Heart right ventricle (tissue), 16 donors: ENCODE results near the gene NELL1. TPM values are rescaled to one million over a fixed set of nuclear protein-coding genes. Genes with fewer than 3 reads are reported as not detected.

Experiments
- ATAC-seq, 8 donors: fragments of 200-7000 bp; cut with Tn5 transposase; one replicate each; pipeline ENCODE4 v1.9.1; 2020; ENCODE audit warnings: mild to moderate bottlenecking in 8 of 8, moderate library complexity in 8 of 8, moderate number of reproducible peaks in 1 of 8
- DNase-seq, 2 donors: peaks; one replicate each; pipeline ENCODE4 v3.0.0-alpha.2; 2020
- H3K27ac ChIP-seq, 10 donors: fragments of 200-600 bp; sonication (generic) in 2 of 10; one replicate each; pipeline versions ENCODE4 v1.5.0 to v1.8.0; 2020 to 2022; ENCODE audit warnings: mild to moderate bottlenecking in 3 of 10
- H3K27me3 ChIP-seq, 7 donors: fragments of 200-600 bp; one replicate each; pipeline ENCODE4 v1.8.0; 2021 to 2022; ENCODE audit warnings: mild to moderate bottlenecking in 2 of 7
- H3K36me3 ChIP-seq, 9 donors: fragments of 200-600 bp; sonication (generic) in 1 of 9; one replicate each; pipeline versions ENCODE4 v1.5.0 to v1.8.0; 2020 to 2022; ENCODE audit warnings: mild to moderate bottlenecking in 2 of 9
- H3K4me1 ChIP-seq, 9 donors: fragments of 200-600 bp; sonication (generic) in 1 of 9; one replicate each; pipeline versions ENCODE4 v1.5.0 to v1.8.0; 2020 to 2022; ENCODE audit warnings: mild to moderate bottlenecking in 4 of 9
- H3K4me3 ChIP-seq, 10 donors: fragments of 200-600 bp; sonication (generic) in 2 of 10; one replicate each; pipeline versions ENCODE4 v1.5.0 to v1.8.0; 2020 to 2022; ENCODE audit warnings: mild to moderate bottlenecking in 7 of 10, moderate library complexity in 2 of 10
- H3K9me3 ChIP-seq, 11 donors: fragments of 200-600 bp in 10 of 11; sonication (generic) in 2 of 11; one replicate each; pipeline versions ENCODE4 v1.5.0 to v1.8.0; 2013 to 2022; ENCODE audit warnings: mild to moderate bottlenecking in 2 of 11, control low read depth in 1 of 11, moderate library complexity in 1 of 11
- CTCF ChIP-seq, 9 donors: fragments of 200-600 bp; sonication (generic) in 2 of 9; IDR thresholded peaks; one replicate each; pipeline versions ENCODE4 v1.5.0 to v1.8.0; 2021 to 2022; ENCODE audit warnings: antibody characterized with exemption in 9 of 9, mild to moderate bottlenecking in 5 of 9, moderate library complexity in 1 of 9
- WGBS, 2 donors: extraction: QIAGEN DNeasy Blood & Tissue Kit; methylation state at CpG; one replicate each; pipeline ENCODE4 v1.1.7; 2013; ENCODE audit warnings: inconsistent platforms in 1 of 2; 5-methylcytosine and 5-hydroxymethylcytosine counted together
- intact Hi-C, 10 donors: fragments of 100-400 bp; cut with DNase I; formaldehyde crosslinking; loops; one replicate each; pipeline versions ENCODE4 v1.11.1 to v1.14.2; 2022
- polyA plus RNA-seq, 2 donors: library from polyadenylated mRNA; stranded (reverse); fragments of 200-250 nt; gene quantifications; one replicate each; pipeline ENCODE4 v1.2.3, GENCODE V29; 2013
- total RNA-seq, 10 donors: library from RNA; stranded (reverse); fragmentation: NEBNext Ultra II Directional in 3 of 10; extraction: Animal tissue kit (Norgen Biotek cat#: 25700) in 3 of 10; gene quantifications; one replicate each; pipeline versions ENCODE4 v1.2.1 to v1.2.4, GENCODE V29; 2021 to 2023
- donor health status: Arrhythmogenic right ventricular cardiomyopathy.
- donor health status: ischemic (EF 13 %, LVEDD 7.1; RV severe dilation, severe dysfunction).
- donor health status: healthy with polysubstance abuse.
- donor health status: DM: no; HTN: yes; CAD: no.
- donor health status: DM: no; HTN: no; CAD: no.
- donor health status: ischemic (EF 25% LVEDD 6.9; RV normal size, moderate dysfunction).
- donor health status: ischemic (EF 25% LVEDD 5.7; RV mildly dilated, moderate dysfunction).
- donor health status: healthy.
- donor health status: DM: yes; HTN: yes; CAD: no.
- donor health status: Ischemic cardiomyopathy.
- donor health status: ischemic (EF 35%, LVEDD 5.7; RV mildly dilated, moderate dysfunction).
- donor health status: nonischemic (EF 11% LVEDD 7.7; RV severe dilation, severe dysfunction).
- donor health status: DM: yes; HTN: yes; CAD: no.
- donor health status: PGD.
- donor health status: ischemic (EF 29% LVEDD 5.4; RV normal size, mild dysfunction).
- donor health status: nonischemic (EF 23%, LVEDD 6.1; RV moderate dilation, normal function).

Gene NELL1
- total and polyA plus RNA-seq, 12 donors, result not detected

GRCh38 chr11:21475276-21475675 is 805.9 kb downstream of the NELL1 start:
- Histone ChIP-seq H3K4me3 (no peak overlapping the region), H3K9me3 (no peaks in the 10 kb centered on the region), H3K27ac (no peak overlapping the region), H3K27me3 (no peaks in the 10 kb centered on the region), H3K36me3 (no peaks in the 10 kb centered on the region), H3K4me1 (no peaks in the 10 kb centered on the region)
- intact Hi-C loops, result no loop called here
- ATAC-seq (no peak), DNase-seq (no peak)
- no peak for TF ChIP-seq CTCF (IDR thresholded peaks at IDR 0.05)
- WGBS, 2 donors, result 65 to 76% methylated on average over 2 of the region's 2 CpGs

GRCh38 chr11:21476588-21476987 is 807.2 kb downstream of the NELL1 start:
- H3K36me3 ChIP-seq, result no peaks in the 10 kb centered on the region
- 76 to 80% methylated on average over 4 of the region's 4 CpGs for WGBS, 2 donors

GRCh38 chr11:21480240-21480639 is 810.9 kb downstream of the NELL1 start:
- ATAC-seq (no peak), DNase-seq (no peak)
- H3K27ac ChIP-seq, result no peak overlapping the region
- no peak overlapping the region for H3K4me3 ChIP-seq
- H3K36me3 ChIP-seq, result no peaks in the 10 kb centered on the region
- 37 to 56% methylated on average over 2 of the region's 2 CpGs for WGBS, 2 donors
- no peak for TF ChIP-seq CTCF (IDR thresholded peaks at IDR 0.05)
- no peaks in the 10 kb centered on the region for H3K4me1 ChIP-seq
- intact Hi-C loops, result no loop called here
- H3K9me3 ChIP-seq, result no peaks in the 10 kb centered on the region
- H3K27me3 ChIP-seq, result peaks cover 0 to 3% (median 0%) of the 10 kb centered on the region in 7 donors

More at GRCh38 chr11:21476588-21476987, 807.2 kb downstream of the NELL1 start:
- no peaks in the 10 kb centered on the region for H3K9me3 ChIP-seq
- intact Hi-C loops, result no loop called here
- no peak for TF ChIP-seq CTCF (IDR thresholded peaks at IDR 0.05)
- no peak overlapping the region for H3K4me3 ChIP-seq
- H3K4me1 ChIP-seq, result no peaks in the 10 kb centered on the region
- DNase-seq (no peak), ATAC-seq (no peak)
- no peak overlapping the region for H3K27ac ChIP-seq
- no peaks in the 10 kb centered on the region for H3K27me3 ChIP-seq

- no peak for TF ChIP-seq CTCF (IDR thresholded peaks at IDR 0.05)
- H3K27me3 ChIP-seq, result peaks cover 0 to 4% (median 0%) of the 10 kb centered on the region in 7 donors
- H3K9me3 ChIP-seq, result no peaks in the 10 kb centered on the region
- no peak overlapping the region for H3K27ac ChIP-seq
- no peaks in the 10 kb centered on the region for H3K4me1 ChIP-seq
- DNase-seq, result no peak
- intact Hi-C loops, result no loop called here
- no peak overlapping the region for H3K4me3 ChIP-seq
- no peak for ATAC-seq
- H3K36me3 ChIP-seq, result no peaks in the 10 kb centered on the region
Measured at GRCh38 chr11:21481255-21481654, 811.9 kb downstream of the NELL1 start.
